ENCODE results near the gene NPY5R.

NPY5R gene

DNA sequence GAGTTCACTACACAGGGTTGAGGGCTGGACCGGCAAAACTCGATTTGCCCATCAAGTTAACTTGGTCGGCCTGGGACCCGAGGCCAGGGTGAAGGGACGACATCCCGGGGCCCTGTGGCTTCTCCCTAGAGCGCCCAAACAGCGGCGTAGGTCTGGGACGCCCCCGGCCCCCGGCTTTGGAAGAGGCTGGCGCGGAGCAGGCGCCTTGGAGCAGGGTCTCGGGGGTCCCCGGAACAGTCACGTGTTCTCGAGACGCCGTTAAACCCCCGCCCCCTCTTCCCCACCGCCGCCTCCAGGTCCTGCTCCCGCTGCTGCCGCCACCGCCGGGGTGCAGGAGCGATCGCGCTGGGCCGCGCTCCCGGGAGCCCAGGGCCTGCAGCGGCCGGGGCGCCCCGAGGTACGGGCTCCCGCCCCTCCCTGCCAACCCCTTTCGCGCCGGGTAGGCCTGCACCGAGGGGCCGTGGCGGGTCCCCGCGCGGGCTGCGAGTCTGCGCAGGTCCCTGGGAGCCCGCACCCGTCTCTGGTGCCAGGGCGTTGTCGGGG lies at the start of gene NPY5R:
NPY5R (plus strand) TSS at position 289 of the 543 bp plus-strand sequence. CDS start 6,382 bp downstream, outside the sequence.
- H3K9me3 ChIP-seq, result no peaks in the 10 kb centered on the region
- H3K27me3 ChIP-seq, result peaks cover 88% of the 10 kb centered on the region
- TF ChIP-seq, protein P1, sequence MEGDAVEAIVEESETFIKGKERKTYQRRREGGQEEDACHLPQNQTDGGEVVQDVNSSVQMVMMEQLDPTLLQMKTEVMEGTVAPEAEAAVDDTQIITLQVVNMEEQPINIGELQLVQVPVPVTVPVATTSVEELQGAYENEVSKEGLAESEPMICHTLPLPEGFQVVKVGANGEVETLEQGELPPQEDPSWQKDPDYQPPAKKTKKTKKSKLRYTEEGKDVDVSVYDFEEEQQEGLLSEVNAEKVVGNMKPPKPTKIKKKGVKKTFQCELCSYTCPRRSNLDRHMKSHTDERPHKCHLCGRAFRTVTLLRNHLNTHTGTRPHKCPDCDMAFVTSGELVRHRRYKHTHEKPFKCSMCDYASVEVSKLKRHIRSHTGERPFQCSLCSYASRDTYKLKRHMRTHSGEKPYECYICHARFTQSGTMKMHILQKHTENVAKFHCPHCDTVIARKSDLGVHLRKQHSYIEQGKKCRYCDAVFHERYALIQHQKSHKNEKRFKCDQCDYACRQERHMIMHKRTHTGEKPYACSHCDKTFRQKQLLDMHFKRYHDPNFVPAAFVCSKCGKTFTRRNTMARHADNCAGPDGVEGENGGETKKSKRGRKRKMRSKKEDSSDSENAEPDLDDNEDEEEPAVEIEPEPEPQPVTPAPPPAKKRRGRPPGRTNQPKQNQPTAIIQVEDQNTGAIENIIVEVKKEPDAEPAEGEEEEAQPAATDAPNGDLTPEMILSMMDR (IDR thresholded peaks at IDR 0.05), result no peak
- H3K4me3 ChIP-seq (ENCODE audit: low read depth in 1 of 2, low read length in 1 of 2), result no peak within 1 kb of the TSS
- no peaks in the 10 kb centered on the region for H3K36me3 ChIP-seq
- no peak within 1 kb of the TSS for H3K27ac ChIP-seq
- H3K4me1 ChIP-seq (ENCODE audit: control insufficient read depth in 1 of 2, insufficient read depth in 1 of 2, low read depth in 1 of 2, low read length in 1 of 2), result no peaks in the 10 kb centered on the region

DNA sequence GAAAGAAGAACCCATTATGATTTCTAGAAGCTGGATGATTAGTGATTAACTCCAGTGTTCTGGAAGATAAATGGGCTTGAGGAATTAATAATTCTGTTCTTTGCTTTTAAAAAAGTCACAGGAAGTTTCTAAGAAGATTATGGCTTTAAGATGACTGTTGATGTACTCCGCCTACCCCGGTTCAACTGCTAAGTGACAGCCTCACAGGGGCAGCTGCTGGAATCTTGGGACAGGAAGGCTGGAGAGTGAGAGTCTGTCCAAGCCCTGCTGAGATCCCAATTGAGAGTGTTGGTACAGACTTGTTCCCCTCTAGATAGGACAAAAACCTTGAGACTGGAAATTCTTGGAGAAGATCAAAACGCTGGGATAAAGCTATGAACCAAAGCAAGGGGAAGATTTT lies 48.6 kb upstream of the NPY5R start:
- TF ChIP-seq, protein P1 (IDR thresholded peaks at IDR 0.05), result no peak
- Histone ChIP-seq H3K4me3 (ENCODE audit: low read depth in 1 of 2, low read length in 1 of 2) (no peak overlapping the region), H3K27ac (no peak overlapping the region), H3K36me3 (no peaks in the 10 kb centered on the region), H3K9me3 (no peaks in the 10 kb centered on the region), H3K27me3 (no peaks in the 10 kb centered on the region), H3K4me1 (ENCODE audit: control insufficient read depth in 1 of 2, insufficient read depth in 1 of 2, low read depth in 1 of 2, low read length in 1 of 2) (no peaks in the 10 kb centered on the region)

DNA sequence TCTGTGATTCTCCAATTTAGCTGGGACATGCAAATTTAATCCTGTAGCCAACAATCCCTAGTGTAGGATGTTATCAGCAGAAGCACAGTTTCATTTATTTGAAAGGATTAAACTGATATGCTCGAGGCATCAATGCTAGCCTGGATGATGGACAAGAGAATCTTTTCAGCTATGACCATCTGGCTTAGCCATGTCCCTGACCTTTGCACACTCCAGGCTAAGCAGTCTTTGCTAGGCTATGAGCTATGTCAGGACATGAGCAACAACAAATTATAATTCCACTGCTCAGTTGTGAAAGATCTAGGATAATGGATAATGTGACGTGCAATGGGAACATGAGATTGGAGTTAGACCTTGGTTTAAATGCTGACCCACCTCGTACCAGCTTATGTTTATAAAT lies 43.2 kb upstream of the NPY5R start:
- H3K4me1 ChIP-seq (ENCODE audit: control insufficient read depth in 1 of 2, insufficient read depth in 1 of 2, low read depth in 1 of 2, low read length in 1 of 2), result no peaks in the 10 kb centered on the region
- H3K9me3 ChIP-seq, result no peaks in the 10 kb centered on the region
- TF ChIP-seq, protein P1 (IDR thresholded peaks at IDR 0.05), result no peak
- H3K4me3 ChIP-seq (ENCODE audit: low read depth in 1 of 2, low read length in 1 of 2), result no peak overlapping the region
- H3K27me3 ChIP-seq, result no peaks in the 10 kb centered on the region
- no peak overlapping the region for H3K27ac ChIP-seq
- H3K36me3 ChIP-seq, result no peaks in the 10 kb centered on the region

DNA sequence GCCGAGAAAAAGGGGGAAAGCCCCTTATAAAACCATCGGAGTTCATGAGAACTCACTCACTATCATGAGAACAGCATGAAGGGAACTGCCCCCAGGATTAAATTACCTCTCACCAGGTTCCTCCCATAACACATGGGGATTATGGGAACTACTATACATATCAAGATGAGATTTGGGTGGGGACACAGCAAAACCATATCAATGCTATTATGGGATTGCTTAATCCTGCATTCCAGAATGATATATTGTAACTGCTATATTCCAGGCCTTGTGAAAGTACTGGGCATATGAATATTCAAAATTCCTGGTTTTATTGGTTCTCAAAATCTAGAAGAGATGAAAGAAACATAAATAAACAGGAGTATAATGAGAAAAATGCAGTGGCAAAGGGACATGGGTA lies 40.6 kb upstream of the NPY5R start:
- Histone ChIP-seq H3K4me1 (ENCODE audit: control insufficient read depth in 1 of 2, insufficient read depth in 1 of 2, low read depth in 1 of 2, low read length in 1 of 2) (no peaks in the 10 kb centered on the region), H3K27me3 (no peaks in the 10 kb centered on the region), H3K9me3 (no peaks in the 10 kb centered on the region), H3K36me3 (no peaks in the 10 kb centered on the region), H3K27ac (no peak overlapping the region), H3K4me3 (ENCODE audit: low read depth in 1 of 2, low read length in 1 of 2) (no peak overlapping the region)
- TF ChIP-seq, protein P1 (IDR thresholded peaks at IDR 0.05), result no peak

DNA sequence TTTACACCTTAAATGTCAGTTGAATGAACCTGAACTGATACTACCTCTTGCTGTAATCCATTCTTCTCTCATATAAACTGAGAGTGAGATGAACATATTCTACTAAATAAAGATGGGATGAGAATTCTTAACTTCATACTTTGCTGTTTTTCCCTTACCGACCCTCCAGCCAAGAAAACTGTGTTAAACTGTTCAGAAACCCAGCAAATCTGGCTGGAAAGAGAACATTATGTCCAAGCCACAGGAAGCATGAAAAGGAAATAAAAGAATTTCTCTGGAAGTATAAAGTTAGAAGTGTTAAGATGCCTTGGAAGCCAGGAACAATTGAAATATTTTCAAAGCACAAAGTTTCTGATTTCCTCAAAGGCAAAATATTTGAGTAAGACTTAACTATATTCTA lies 34.2 kb upstream of the NPY5R start:
- Histone ChIP-seq H3K9me3 (no peaks in the 10 kb centered on the region), H3K4me3 (ENCODE audit: low read depth in 1 of 2, low read length in 1 of 2) (no peak overlapping the region), H3K36me3 (no peaks in the 10 kb centered on the region), H3K27ac (no peak overlapping the region), H3K27me3 (no peaks in the 10 kb centered on the region), H3K4me1 (ENCODE audit: control insufficient read depth in 1 of 2, insufficient read depth in 1 of 2, low read depth in 1 of 2, low read length in 1 of 2) (no peaks in the 10 kb centered on the region)
- TF ChIP-seq, protein P1 (IDR thresholded peaks at IDR 0.05), result no peak

DNA sequence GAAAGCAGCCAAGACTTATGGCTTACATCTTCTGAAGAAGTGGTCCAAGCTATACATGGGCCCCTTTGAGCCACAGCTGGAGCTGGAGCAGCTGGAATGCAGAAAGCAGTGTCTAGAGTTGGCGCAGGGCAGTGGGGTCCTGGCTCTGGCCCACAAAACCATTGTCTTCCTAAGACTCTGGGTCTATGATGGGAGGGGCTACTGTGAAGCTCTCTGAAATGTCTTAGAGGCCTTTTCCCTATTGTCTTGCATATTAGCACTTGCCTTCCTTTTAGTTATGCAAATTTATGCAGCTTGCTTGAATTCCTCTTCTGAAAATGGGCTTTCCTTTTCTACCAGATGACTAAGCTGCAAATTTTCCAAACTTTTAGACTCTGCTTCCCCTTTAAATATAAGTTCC lies 26.6 kb upstream of the NPY5R start:
- TF ChIP-seq, protein P1 (IDR thresholded peaks at IDR 0.05), result no peak
- H3K36me3 ChIP-seq, result no peaks in the 10 kb centered on the region
- H3K27ac ChIP-seq, result no peak overlapping the region
- H3K27me3 ChIP-seq, result no peaks in the 10 kb centered on the region
- H3K4me1 ChIP-seq (ENCODE audit: control insufficient read depth in 1 of 2, insufficient read depth in 1 of 2, low read depth in 1 of 2, low read length in 1 of 2), result no peaks in the 10 kb centered on the region
- H3K4me3 ChIP-seq (ENCODE audit: low read depth in 1 of 2, low read length in 1 of 2), result no peak overlapping the region
- H3K9me3 ChIP-seq, result no peaks in the 10 kb centered on the region

Measured in neutrophil (primary cell).